Neural crest cell (in vitro differentiated cells): Measurements from ENCODE around the gene CHN2. TPM values are rescaled to one million over a fixed set of nuclear protein-coding genes. Genes with fewer than 3 reads are reported as not detected.

Experiments
- DNase-seq: peaks from one replicate; pipeline ENCODE4 v3.0.0; 2021; ENCODE audit warnings: low read depth, mixed read lengths, low spot score
- H3K27ac Mint-ChIP-seq: one replicate; pipeline ENCODE4 v1.8.0; 2021; ENCODE audit warnings: mild to moderate bottlenecking, mixed read lengths; ENCODE audit not compliant: unreplicated experiment
- H3K27me3 Mint-ChIP-seq: 2 replicates; pipeline ENCODE4 v1.8.0; 2021; ENCODE audit warnings: low read depth, mild to moderate bottlenecking, mixed read lengths
- H3K36me3 Mint-ChIP-seq: 2 replicates; pipeline ENCODE4 v1.8.0; 2021; ENCODE audit warnings: low read depth, mild to moderate bottlenecking, mixed read lengths
- H3K4me1 Mint-ChIP-seq: 2 replicates; pipeline ENCODE4 v1.8.0; 2021; ENCODE audit warnings: mixed read lengths
- H3K4me3 Mint-ChIP-seq: one replicate; pipeline ENCODE4 v1.8.0; 2021; ENCODE audit warnings: mild to moderate bottlenecking, mixed read lengths
- H3K9me3 Mint-ChIP-seq: 2 replicates; pipeline ENCODE4 v1.8.0; 2021; ENCODE audit warnings: mixed read lengths
- CTCF ChIP-seq: fragments of 200-600 bp; sonication (generic); conservative IDR thresholded peaks from 2 replicates; pipeline ENCODE4 v1.5.0; 2021; ENCODE audit warnings: antibody characterized with exemption, mild to moderate bottlenecking
- total RNA-seq: library from RNA; stranded (reverse); gene quantifications from 2 replicates; pipeline ENCODE4 v1.2.1, GENCODE V29; 2021

Gene CHN2
- total RNA-seq, 1 donor from 2014 or later, result 15.4 TPM

GRCh38 chr7:29352041-29352440 lies 157.5 kb downstream of the CHN2 start:
- Mint-ChIP-seq H3K9me3 (no peaks in the 10 kb centered on the region), H3K4me3 (no peak overlapping the region), H3K4me1 (peaks cover 11% of the 10 kb centered on the region), H3K27ac (no peak overlapping the region), H3K27me3 (no peaks in the 10 kb centered on the region), H3K36me3 (no peaks in the 10 kb centered on the region)
- TF ChIP-seq CTCF, result no peak
- no peak for DNase-seq

DNA sequence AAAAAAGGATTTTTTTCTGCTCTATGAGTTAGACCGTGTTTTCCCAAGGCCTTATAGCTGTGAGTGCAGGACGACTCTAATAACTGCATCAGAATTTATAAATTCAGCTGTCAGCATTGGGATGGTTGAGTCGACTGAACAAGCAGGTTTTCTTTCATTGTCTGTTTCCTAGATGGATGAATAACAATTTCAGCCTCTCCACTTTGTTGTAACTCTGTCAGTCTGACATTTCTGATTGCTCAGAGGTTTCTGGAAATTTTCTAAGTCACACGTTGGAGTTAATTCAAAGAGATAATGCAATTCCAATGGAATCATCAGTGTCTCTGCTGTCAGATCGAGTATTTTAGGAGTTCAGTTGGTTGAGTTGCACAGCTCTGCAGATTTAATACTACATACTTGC lies 159.2 kb downstream of the CHN2 start:
- Mint-ChIP-seq H3K4me3 (no peak overlapping the region), H3K27me3 (no peaks in the 10 kb centered on the region), H3K4me1 (peaks cover 6% of the 10 kb centered on the region), H3K36me3 (no peaks in the 10 kb centered on the region), H3K27ac (no peak overlapping the region), H3K9me3 (no peaks in the 10 kb centered on the region)
- TF ChIP-seq CTCF, result no peak
- no peak for DNase-seq

GRCh38 chr7:29354340-29354739 lies 159.8 kb downstream of the CHN2 start:
- TF ChIP-seq CTCF, result no peak
- Mint-ChIP-seq H3K4me3 (no peak overlapping the region), H3K36me3 (no peaks in the 10 kb centered on the region), H3K4me1 (peaks cover 6% of the 10 kb centered on the region), H3K9me3 (no peaks in the 10 kb centered on the region), H3K27ac (no peak overlapping the region), H3K27me3 (no peaks in the 10 kb centered on the region)
- no peak for DNase-seq

- Mint-ChIP-seq H3K27ac (peak overlapping the region; percentile 90), H3K36me3 (no peaks in the 10 kb centered on the region), H3K9me3 (no peaks in the 10 kb centered on the region), H3K4me1 (peaks cover 8% of the 10 kb centered on the region), H3K27me3 (no peaks in the 10 kb centered on the region), H3K4me3 (no peak overlapping the region)
- no peak for DNase-seq
- TF ChIP-seq CTCF, result no peak
Observed at GRCh38 chr7:29355388-29355787, 160.8 kb downstream of the CHN2 start.

DNA sequence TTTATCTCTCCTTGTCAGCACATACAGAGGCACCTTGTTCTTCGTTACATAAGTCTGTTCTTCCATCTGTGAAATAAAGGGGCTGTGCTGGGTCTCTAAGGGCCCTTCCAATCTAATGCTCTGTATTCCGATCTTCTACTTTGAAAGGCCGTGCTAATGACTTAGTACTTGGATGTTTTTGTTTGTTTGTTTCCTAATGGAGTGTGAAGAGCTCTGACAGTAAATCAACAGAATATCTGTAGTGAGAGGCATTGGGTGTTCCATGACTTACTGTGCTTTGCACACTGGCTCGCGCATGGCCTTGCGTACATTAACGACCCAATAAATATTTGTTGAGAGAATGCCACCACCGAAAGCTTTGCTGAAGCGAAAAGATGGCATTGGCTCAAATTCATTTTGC lies 162.1 kb downstream of the CHN2 start:
- Mint-ChIP-seq H3K9me3 (no peaks in the 10 kb centered on the region), H3K4me1 (peaks cover 5% of the 10 kb centered on the region), H3K36me3 (no peaks in the 10 kb centered on the region), H3K27ac (no peak overlapping the region), H3K4me3 (no peak overlapping the region), H3K27me3 (no peaks in the 10 kb centered on the region)
- TF ChIP-seq CTCF, result no peak
- DNase-seq, result no peak

DNA sequence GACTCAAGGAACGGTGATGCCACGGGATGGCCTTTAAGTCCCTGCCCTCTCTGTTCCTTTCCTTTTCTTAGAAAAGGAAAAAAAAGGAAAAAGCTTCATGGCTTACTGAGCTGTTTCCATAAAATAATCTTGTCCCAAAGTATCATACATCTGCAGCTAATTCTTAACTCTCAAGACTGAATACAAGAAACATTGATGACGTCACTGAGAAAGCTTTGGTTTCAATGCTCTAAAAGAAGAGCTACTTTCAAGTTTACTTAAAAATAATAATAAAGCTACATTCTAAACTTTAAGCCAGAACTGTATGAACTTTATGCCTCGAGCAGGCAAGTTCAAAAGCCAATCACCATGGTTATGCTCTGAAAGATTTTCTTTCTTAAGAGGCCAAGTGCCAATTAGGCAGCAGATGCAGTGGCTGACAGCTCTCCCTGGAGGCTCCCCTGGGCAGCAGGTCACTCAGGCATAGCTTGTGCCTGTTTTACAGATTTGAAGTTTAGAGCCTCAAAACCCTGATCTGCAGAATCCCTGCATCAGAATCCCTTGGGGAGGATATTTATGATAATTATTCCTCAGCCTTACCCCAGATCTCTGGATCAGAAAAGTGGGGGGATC lies 165.0 kb downstream of the CHN2 start:
- H3K27me3 Mint-ChIP-seq, result no peaks in the 10 kb centered on the region
- no peak for TF ChIP-seq CTCF
- no peaks in the 10 kb centered on the region for H3K36me3 Mint-ChIP-seq
- H3K9me3 Mint-ChIP-seq, result no peaks in the 10 kb centered on the region
- no peak overlapping the region for H3K27ac Mint-ChIP-seq
- no peak for DNase-seq
- H3K4me1 Mint-ChIP-seq, result peaks cover 5% of the 10 kb centered on the region
- H3K4me3 Mint-ChIP-seq, result no peak overlapping the region
